Activated CD4-positive, CD25-positive, alpha-beta regulatory T cell treated with anti-CD3 and anti-CD28 coated beads, Interleukin-2, amount 50 U/mL, for 16 hours (primary cell): Measurements from ENCODE around the gene SLC6A3.
A peak's percentile ranks its signal among the peaks of the same experiment; 100 is the strongest.

Source experiments
- DNase-seq: peaks from one replicate; pipeline ENCODE4 v3.0.0-alpha.2; 2020; ENCODE audit warnings: low read depth, low spot score

SLC6A3 gene

GRCh38 chr5:1352231-1353219 is 92.7 kb downstream of the SLC6A3 start:
- no peak for DNase-seq

GRCh38 chr5:1351156-1351555 is 94.1 kb downstream of the SLC6A3 start:
- no peak for DNase-seq

DNA sequence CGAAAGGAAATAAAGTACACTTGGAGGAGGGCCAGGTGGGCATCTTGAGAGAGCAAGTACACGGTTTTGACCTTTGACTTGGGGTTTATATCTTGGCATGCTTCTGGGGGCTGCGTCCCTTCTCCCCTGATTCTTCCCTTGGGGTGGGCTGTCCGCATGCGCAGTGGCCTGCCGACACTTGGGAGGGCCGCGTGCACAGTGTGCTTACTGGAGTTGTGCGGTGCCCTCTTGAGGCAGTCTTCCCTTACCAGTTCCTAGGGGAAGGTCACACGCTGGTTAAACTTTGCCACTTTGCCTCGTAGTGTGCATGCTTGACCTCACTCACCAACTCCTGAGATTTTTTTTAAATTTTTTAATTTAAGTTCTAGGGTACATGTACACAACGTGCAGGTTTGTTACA is 96.0 kb downstream of the SLC6A3 start:
- no peak for DNase-seq

GRCh38 chr5:1348986-1349245 is 96.3 kb downstream of the SLC6A3 start:
- DNase-seq: no peak

- no peak for DNase-seq
These were observed 97.7 kb downstream of the SLC6A3 start for GRCh38 chr5:1347571-1347970.

DNA sequence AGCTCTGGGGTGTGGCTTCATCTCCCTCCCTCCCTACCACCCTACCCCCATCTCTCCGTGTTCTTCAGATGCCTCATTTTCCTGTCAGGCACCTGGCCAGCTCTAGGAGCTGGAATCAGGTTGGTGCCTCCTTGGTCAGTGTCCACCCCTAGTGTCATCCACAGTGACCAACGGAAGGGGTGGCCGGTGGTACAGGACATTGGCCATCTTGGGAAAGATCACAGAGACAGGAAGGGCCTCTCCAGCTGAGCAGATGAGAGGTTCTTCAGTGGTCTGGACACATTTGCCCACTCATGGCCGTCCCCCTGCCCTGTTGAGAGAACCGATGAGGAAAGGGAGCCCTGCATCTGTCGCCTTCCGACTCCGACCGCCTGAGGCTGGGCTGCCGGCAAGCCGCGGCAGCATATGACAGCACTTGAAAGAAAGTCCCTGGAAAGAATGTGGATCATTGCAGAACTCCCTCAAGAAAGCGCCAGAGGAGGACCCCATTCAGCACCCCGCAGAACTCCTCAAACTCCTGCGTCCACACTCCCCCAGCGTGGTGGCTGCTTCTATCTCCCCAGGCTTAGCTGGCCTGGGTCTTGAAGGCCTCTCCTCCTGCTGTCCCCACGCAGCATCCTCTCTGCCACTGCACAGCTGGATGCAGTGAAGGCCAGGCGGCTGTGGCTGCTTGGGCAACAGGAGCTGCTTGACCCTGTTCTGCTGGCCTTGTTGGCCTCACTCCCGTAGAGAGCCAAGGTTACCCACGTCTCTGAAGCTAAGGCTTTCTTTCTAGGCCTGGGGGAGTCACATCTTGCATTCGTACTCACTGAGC is 98.4 kb downstream of the SLC6A3 start:
- DNase-seq: no peak

DNA sequence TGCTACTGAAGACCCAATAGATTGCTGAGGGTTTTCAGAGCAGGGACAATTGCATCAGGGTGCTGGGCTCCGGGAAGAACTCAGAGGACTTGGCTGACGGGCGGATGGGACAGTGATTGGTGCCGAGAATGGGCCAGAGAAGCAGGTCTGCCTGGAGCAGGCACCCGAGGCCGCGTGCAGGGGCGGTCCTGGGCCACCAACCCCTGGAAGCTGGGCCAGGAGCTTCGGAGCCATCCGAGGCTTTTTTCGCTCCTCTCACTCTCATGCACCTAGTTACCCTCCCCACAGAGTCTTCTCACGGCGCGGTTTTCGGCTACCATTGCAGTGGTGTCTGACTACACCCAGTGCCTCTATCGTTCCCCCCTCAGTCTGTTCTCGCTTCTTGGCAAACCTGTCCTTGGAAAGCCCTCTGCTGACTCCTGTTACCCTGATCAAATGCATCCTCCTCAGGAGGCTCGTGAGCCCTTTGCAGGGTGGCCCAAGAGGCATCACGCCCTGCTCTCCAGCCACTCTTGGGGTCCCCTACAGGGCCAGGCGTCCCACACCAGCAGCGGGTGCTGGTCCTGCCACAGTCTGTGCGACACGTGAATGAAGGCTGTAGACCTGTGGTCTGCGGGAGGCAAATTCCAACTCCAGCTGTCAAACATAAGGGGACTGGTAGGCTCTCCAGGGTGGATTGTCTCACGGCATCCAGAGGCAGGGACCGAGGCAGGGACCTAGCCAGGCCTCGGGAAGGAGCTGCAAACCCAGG is 99.2 kb downstream of the SLC6A3 start:
- no peak for DNase-seq

DNA sequence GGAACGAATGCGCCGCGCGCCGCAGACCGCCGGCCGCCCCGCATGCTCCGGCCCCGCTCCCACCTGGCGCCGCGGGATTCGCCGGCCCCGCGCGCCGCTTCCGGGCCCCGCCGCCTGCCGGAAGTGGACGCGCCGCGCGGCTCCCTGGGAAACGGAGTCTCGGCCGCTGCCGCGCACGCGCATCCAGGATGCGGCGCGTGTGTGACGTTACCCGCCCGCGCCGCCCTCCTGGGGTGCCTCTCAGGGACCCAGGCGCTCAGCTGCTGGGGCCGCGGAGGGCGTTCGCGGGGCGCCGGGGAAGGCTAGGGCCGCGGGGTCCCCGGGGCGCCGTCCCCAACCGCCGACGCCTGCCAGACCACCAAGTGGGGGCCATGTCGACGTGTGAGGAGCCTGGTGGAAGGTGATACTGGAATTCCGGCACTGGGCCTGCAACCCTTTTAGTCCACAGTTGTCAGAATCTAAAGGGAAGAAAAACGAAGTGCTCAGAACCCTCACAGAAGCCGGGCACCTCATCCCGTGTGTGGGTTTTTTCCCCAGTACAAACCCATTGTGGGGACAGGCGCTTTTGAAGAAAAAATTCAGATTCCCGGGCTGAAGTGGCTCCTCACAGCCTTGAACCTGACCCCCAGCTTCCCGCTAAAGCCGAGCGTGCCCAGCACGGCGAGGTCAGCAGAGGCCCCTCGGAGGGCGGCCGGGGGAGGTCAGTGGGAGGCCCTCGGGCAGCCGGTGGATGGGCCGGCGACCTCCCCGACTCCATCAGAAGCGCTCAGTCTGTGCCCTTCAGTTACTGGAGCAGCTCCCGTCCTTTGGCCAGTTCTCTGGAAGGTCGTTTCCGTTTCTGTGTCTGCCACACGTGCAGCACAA is 100.0 kb downstream of the SLC6A3 start, which contains the start of gene CLPTM1L:
TSS of gene CLPTM1L (minus strand) at position 125 of the 864 bp plus-strand sequence. CDS start 258 bp downstream, outside the sequence.
- DNase-seq: peak; percentile 76

- DNase-seq: no peak
These were observed 101.0 kb downstream of the SLC6A3 start for GRCh38 chr5:1343931-1344901.

- DNase-seq: no peak
These were observed 101.9 kb downstream of the SLC6A3 start for GRCh38 chr5:1343315-1343751.
